Glutamatergic neuron (in vitro differentiated cells): Measurements from ENCODE around the gene TATDN3. TPM values are rescaled to one million over a fixed set of nuclear protein-coding genes. Genes with fewer than 3 reads are reported as not detected.
A peak's percentile ranks its signal among the peaks of the same experiment; 100 is the strongest.
"Not testable (repeated sequence)": the region's sequence is repeated elsewhere in the genome, so short reads cannot be mapped to it uniquely, and the experiment has no call there.

Experiments
- DNase-seq: peaks from one replicate; pipeline ENCODE4 v3.0.0; 2022
- H3K27ac Mint-ChIP-seq: one replicate; pipeline ENCODE4 v1.8.0; 2020; ENCODE audit warnings: mild to moderate bottlenecking, mixed read lengths, inconsistent platforms; ENCODE audit not compliant: unreplicated experiment
- H3K27me3 Mint-ChIP-seq: one replicate; pipeline ENCODE4 v1.8.0; 2020; ENCODE audit warnings: mild to moderate bottlenecking, moderate library complexity, mixed read lengths, inconsistent platforms; ENCODE audit not compliant: unreplicated experiment
- H3K36me3 Mint-ChIP-seq: one replicate; pipeline ENCODE4 v1.8.0; 2020; ENCODE audit warnings: mild to moderate bottlenecking, mixed read lengths, inconsistent platforms; ENCODE audit not compliant: unreplicated experiment
- H3K4me1 Mint-ChIP-seq: one replicate; pipeline ENCODE4 v1.8.0; 2020; ENCODE audit warnings: mild to moderate bottlenecking, low read depth, mixed read lengths, inconsistent platforms; ENCODE audit not compliant: unreplicated experiment
- H3K4me3 Mint-ChIP-seq: one replicate; pipeline ENCODE4 v1.8.0; 2020; ENCODE audit warnings: mild to moderate bottlenecking, mixed read lengths, inconsistent platforms; ENCODE audit not compliant: unreplicated experiment
- H3K9me3 Mint-ChIP-seq: one replicate; pipeline ENCODE4 v1.8.0; 2020; ENCODE audit warnings: mild to moderate bottlenecking, moderate library complexity, mixed read lengths, inconsistent platforms; ENCODE audit not compliant: unreplicated experiment
- total RNA-seq: library from RNA; stranded (reverse); fragmentation: NEBNext Ultra II Directional; extraction: Animal tissue kit (Norgen Biotek cat#: 25700); gene quantifications from one replicate; pipeline ENCODE4 v1.2.1, GENCODE V29; 2021; ENCODE audit not compliant: unreplicated experiment
- TF ChIP-seq, protein P1 (sequence below): fragments of 200-600 bp; sonication (generic); IDR thresholded peaks from one replicate; pipeline ENCODE4 v1.5.0; 2021; ENCODE audit not compliant: partially characterized antibody, unreplicated experiment

TATDN3 gene
- total RNA-seq, 1 donor from 2014 or later = 15.8 TPM

- Mint-ChIP-seq H3K4me1 (no peaks in the 10 kb centered on the region), H3K4me3 (no peak overlapping the region), H3K27me3 (peaks cover 6% of the 10 kb centered on the region), H3K9me3 (peaks cover 14% of the 10 kb centered on the region), H3K36me3 (peaks cover 10% of the 10 kb centered on the region), H3K27ac (no peak overlapping the region)
- TF ChIP-seq, protein P1, sequence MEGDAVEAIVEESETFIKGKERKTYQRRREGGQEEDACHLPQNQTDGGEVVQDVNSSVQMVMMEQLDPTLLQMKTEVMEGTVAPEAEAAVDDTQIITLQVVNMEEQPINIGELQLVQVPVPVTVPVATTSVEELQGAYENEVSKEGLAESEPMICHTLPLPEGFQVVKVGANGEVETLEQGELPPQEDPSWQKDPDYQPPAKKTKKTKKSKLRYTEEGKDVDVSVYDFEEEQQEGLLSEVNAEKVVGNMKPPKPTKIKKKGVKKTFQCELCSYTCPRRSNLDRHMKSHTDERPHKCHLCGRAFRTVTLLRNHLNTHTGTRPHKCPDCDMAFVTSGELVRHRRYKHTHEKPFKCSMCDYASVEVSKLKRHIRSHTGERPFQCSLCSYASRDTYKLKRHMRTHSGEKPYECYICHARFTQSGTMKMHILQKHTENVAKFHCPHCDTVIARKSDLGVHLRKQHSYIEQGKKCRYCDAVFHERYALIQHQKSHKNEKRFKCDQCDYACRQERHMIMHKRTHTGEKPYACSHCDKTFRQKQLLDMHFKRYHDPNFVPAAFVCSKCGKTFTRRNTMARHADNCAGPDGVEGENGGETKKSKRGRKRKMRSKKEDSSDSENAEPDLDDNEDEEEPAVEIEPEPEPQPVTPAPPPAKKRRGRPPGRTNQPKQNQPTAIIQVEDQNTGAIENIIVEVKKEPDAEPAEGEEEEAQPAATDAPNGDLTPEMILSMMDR = no peak
- DNase-seq = no peak
Observed at GRCh38 chr1:212777151-212777550, 14.5 kb upstream of the TATDN3 start.

- H3K36me3 Mint-ChIP-seq, H3K27me3 Mint-ChIP-seq, H3K4me1 Mint-ChIP-seq, H3K27ac Mint-ChIP-seq, DNase-seq, H3K4me3 Mint-ChIP-seq: not testable (repeated sequence)
- H3K9me3 Mint-ChIP-seq = peaks cover 12% of the 10 kb centered on the region
Observed at GRCh38 chr1:212779086-212779485, 12.6 kb upstream of the TATDN3 start.

DNA sequence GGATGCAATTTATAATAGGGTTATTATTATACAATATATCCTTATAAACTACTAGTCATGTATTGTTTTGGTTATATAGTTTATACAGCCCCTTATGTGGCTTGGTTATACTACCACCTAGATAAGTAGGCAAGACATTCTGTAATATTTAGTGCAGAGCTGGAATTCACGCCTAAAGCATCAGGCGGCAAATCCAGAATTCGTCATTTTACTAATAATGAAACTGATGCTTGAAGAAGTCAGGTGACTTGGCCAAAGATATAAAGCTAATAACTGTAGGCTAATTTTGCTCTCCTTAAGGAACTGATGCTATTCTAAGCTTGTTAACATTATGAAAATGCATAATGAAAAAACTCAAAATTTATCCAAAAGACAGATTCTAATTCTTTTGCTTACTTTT, 10.9 kb upstream of the TATDN3 start:
- peaks cover 6% of the 10 kb centered on the region for H3K27me3 Mint-ChIP-seq
- H3K4me1 Mint-ChIP-seq = no peaks in the 10 kb centered on the region
- peaks cover 10% of the 10 kb centered on the region for H3K36me3 Mint-ChIP-seq
- H3K4me3 Mint-ChIP-seq = no peak overlapping the region
- no peak for DNase-seq
- H3K9me3 Mint-ChIP-seq = peaks cover 12% of the 10 kb centered on the region
- no peak overlapping the region for H3K27ac Mint-ChIP-seq
- TF ChIP-seq, protein P1 = no peak

DNA sequence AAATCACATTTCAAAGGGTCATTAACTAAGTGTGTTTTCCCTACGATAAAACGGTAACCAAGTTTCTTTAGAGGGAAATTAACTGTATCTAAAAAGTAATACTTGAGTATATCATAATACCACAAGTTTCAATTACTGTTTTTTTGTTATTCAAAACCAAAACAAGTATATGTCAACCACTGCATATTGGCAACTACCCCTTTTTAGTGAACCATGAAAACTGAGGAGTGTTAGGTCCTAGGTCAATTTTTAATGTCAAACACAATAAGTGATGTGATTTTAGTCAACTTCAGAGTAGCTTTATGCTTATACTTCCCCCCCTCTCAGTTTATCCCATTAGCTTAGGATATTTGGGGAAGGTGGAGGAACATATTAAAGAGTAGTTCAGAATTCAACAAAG, 10.5 kb upstream of the TATDN3 start:
- Mint-ChIP-seq H3K36me3 (peaks cover 10% of the 10 kb centered on the region), H3K4me1 (no peaks in the 10 kb centered on the region), H3K4me3 (no peak overlapping the region), H3K9me3 (peaks cover 12% of the 10 kb centered on the region), H3K27me3 (peaks cover 7% of the 10 kb centered on the region), H3K27ac (no peak overlapping the region)
- no peak for DNase-seq
- TF ChIP-seq, protein P1 = no peak

DNA sequence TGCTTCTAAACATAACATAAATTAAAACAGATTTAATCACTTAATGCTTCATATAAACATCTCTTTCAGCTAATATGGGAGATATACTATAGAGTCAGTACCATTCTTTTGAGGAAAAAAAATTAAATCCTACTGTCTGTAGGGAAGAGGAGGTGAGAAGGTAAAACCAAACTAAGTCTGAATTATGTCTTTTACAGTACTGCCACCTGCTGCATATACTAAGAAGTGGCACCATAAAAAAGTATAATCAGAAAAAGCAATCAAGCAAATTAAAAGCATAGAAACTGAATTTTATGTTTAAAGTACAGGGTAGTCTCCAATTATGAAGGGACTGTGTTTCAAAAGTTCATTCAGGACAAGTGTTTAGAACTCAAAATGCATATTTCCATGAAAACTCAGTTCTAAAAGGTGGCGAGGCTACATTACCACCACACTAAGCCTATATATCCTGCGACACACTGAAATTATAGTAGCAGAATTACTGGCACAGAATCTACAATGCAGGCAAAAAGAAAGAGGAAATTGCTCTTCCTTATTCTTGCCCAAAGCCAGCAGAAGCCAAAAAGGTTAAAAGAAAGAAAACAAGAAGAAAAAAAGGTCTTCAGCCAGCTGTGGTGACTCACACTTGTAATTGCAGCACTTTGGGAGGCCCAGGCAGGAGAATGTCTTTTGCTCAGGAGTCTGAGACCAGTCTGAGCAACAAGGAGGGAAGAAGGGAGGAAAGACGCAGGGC, 9.1 kb upstream of the TATDN3 start:
- no peak for DNase-seq
- Mint-ChIP-seq H3K4me1 (no peaks in the 10 kb centered on the region), H3K27me3 (peaks cover 7% of the 10 kb centered on the region), H3K27ac (no peak overlapping the region), H3K9me3 (peaks cover 8% of the 10 kb centered on the region), H3K36me3 (peaks cover 8% of the 10 kb centered on the region), H3K4me3 (no peak overlapping the region)
- TF ChIP-seq, protein P1 = peak; percentile 69
